DMS 273 (cell line): ENCODE data around the gene AKT1.

ENCODE experiments used
- DNase-seq: peaks from one replicate; lab custom pipeline; 2025; ENCODE audit not compliant: unreplicated experiment; lab: John Stamatoyannopoulos, UW

Gene AKT1

GRCh38 chr14:104773505-104774452 lies 21.8 kb downstream of the AKT1 start:
- DNase-seq, result peak; percentile 74

- DNase-seq, result no peak
Measured at GRCh38 chr14:104772707-104773504, 22.6 kb downstream of the AKT1 start.

DNA sequence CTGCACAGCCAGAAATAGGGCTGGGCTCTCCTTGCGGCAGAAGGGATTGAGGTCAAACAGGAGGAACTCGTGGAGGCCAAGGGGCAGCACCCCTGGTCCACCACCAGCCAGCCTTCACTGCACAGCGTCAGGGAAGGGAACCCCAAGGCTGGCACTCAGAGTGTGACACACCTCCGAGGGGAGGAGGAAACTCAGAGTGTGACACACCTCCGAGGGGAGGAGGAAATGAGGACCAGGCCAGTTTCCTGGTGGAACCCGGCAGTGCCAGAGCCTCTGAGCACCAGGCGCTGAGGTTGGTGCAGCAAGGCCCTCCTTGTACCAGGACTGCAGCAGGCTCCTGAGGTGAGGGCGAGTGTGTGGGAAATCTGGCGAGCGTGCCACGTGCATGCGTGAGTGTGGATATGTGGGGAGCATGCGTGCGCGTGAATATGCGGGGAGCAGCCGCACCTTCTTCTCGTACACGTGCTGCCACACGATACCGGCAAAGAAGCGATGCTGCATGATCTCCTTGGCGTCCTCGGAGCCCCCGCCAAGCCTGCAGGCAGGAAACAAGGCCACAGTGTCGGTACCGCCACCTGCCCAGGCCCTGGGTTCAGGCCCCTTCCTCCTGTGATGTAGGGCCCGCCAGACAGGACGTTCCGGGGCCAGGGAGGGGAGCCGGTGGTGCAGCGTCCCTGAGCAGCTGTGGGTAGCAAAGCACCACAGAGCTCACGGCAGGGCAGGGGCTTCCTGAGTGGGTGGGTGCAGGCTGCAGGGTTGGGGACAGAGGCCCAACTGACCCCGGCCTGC lies 23.4 kb downstream of the AKT1 start:
- DNase-seq, result no peak

GRCh38 chr14:104771374-104771773 lies 24.2 kb downstream of the AKT1 start:
- DNase-seq, result no peak

DNA sequence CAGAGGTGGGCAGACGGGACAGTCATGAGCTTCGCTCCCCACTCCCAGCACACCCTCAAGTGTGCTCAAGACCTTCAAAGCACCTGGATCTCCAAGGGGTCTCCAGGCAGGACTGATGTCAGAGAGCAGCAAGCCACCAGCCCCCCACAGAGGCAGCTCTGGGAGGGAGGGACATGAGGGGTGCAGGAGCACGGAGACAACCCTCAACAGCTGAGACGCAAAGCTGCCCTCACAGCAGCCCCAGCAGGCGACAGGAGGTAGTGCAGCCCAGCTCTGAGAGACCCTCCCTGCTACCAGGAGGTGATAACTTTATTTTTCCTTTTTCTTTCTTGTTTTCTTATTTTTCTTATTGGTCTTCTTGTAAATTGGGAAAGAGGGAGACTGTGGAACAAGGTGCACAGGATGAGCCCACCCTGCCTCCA lies 24.7 kb downstream of the AKT1 start:
- DNase-seq, result peak; percentile 57

DNA sequence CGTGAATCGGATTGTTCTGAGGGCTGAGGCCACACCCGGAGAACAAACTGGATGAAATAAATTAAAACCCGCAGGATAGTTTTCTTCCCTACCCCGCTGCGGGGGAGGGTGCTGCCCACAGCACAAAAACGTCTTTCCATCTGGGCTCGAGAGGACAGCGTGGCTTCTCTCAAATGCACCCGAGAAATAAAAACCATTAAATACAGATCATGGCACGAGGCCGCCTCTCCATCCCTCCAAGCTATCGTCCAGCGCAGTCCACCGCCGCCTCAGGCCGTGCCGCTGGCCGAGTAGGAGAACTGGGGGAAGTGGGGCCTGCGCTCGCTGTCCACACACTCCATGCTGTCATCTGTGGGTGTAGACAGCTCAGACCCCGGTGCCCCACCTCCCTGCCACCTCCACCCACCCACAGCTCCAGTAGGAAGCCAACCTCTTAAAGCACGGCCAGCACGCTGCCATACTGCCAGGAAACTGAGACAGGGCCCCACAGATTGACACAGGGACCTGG lies 25.4 kb downstream of the AKT1 start:
- no peak for DNase-seq

GRCh38 chr14:104769324-104770071 lies 26.1 kb downstream of the AKT1 start:
- DNase-seq, result no peak

GRCh38 chr14:104768437-104769323 lies 26.9 kb downstream of the AKT1 start:
- peak; percentile 91 for DNase-seq

DNA sequence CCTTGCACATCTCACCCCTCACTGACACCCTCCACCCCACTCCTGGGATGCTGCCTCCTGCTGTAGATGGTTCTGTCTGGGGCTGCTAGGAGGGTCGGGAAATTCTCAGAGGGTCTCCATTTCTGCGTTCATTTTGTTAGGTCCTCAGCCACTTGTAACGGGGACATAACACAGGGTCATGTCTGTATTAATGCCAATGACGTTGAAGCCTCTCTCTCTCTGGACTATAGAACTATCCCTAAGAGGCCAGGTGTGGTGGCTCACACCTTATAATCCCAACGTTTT lies 28.0 kb downstream of the AKT1 start:
- DNase-seq, result no peak

DNA sequence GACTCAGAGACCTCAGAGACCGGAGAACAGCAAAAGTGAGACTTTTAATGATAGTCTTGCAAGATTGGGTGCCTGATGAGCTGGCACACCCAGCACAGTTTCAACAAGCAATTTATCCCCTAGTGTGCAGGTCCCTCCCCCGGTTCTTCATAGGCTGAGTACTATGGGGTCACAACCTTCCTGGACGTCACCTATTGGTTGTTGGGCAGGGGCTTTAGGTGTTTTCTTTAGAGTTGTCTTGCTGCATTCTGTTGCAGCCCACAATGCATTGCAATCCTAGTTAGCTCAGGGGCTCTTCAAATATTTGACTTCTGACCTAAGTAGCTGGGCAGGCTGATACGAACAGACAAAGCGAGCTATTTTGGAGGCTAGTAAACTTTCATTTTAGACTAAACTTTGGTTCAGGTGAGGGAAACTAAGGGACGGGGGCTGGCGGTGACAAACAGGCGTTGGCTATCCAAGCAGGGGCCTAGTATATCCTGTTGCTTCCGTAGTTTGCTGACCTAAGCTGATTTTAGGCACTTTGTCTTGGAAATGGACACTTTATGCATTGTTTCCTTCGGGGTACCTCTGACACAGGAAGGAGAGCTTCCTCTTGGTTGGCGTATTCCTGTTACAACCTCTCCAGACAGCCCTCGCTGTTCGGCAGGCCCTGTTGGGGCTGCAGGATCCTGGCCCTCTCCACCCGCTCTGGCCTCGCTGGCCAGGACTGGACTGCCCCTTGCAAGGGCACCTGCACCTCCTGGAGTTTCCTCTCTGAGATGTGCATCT lies 28.5 kb downstream of the AKT1 start:
- no peak for DNase-seq

- no peak for DNase-seq
Measured at GRCh38 chr14:104766256-104766862, 29.2 kb downstream of the AKT1 start.

DNA sequence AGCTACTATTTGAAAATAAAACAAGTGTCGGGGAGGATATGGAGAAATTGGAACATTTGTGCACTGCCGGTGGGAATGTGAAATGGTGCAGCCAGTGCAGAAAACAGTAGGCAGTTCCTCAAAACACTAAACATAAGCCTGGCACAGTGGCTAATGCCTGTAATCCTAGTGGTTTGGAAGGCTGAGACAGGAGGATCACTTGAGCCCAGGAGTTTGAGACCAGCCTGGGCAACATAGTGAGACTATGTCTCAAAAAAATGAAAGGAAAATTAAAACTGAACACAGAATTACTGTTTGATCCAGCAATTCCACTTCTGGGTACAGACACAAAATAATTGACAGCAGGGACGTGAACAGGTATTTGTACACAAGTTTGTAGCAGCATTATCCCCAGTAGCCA lies 30.0 kb downstream of the AKT1 start:
- DNase-seq, result no peak

DNA sequence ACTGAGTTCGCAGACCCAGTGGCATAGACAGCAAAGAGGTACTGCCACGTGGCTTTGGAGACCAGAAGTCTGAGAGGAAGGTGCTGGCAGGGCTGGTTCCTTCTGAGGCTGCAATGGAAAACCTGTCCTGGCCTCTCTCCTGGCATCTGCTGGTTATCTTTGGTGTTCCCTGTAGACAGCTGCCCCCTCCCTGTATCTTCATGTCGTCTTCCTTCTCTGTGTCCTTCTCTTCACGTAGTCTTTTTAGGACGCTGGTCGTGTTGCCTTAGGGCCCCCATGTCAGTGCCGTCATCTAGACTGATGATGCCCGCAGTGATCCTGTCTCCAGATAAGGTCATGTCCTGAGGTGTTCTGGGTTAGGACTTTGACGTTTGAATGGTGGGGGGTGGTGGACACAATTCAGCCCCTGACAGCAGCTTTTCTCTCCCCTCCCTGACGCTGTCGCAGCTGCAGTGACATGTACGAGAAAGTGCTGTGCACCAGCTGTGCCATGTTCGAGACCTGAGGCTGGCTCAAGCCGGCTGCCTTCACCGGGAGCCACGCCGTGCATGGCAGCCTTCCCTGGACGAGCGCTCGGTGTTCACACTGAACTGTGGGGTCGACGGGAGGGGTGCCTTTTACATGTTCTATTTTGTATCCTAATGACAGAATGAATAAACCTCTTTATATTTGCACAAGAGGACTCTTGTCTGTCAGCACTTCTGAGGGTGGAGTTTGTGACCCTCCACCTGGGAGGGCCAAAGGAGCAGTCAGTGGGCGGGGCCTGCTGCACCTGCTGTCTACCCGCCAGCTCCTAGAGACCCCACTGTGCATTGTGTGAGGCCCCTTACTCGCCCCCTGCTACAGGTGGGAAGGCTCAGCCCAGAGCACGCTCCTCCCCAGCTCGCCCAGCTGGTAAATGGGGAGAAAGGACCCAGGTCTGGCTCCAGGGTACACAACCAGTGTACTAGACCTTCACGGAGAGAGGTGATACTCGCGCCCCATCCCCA lies 36.3 kb downstream of the AKT1 start:
- no peak for DNase-seq

DNA sequence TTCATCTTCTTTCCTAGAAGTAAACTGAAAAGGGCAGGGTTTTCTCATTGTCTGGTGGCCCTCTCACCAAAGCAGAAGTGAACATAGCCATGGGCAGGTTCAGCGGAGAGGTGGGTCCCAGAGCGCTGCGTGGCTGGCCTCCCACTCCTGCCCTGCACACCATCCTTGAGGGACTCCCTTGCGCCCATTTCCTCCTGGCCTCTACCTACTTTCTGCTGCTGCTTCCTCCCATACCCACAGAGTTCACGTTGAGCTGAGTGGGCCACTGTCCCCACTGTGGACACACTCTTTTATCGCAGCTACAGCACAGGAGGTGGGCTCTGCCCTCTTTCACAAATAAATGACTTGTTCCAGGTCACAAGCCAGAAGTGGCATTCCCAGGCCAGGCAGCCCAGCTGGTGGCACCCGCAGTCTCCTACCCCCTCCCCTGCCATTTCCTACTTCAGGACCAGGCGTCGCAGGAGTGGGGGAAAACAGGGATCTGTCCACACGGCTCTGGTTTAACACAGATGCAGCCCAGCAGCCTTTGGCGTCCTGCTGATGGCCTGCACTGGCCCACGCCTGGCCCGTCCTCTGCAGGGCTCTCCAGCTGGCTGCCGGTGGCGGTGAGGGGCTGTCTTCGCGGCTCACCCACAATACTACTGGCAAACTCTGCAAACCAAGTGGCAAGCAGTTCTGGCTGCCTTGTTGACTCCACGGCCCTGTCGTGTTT lies 37.7 kb downstream of the AKT1 start:
- no peak for DNase-seq

GRCh38 chr14:104757238-104757585 lies 38.3 kb downstream of the AKT1 start:
- no peak for DNase-seq

- no peak for DNase-seq
Measured at GRCh38 chr14:104756477-104757237, 38.9 kb downstream of the AKT1 start.
